Measurements from ENCODE around the gene PLEKHM3.

GRCh38 chr2:207952564-207953345 is 72.6 kb downstream of the PLEKHM3 start:
- TF ChIP-seq, protein P1, sequence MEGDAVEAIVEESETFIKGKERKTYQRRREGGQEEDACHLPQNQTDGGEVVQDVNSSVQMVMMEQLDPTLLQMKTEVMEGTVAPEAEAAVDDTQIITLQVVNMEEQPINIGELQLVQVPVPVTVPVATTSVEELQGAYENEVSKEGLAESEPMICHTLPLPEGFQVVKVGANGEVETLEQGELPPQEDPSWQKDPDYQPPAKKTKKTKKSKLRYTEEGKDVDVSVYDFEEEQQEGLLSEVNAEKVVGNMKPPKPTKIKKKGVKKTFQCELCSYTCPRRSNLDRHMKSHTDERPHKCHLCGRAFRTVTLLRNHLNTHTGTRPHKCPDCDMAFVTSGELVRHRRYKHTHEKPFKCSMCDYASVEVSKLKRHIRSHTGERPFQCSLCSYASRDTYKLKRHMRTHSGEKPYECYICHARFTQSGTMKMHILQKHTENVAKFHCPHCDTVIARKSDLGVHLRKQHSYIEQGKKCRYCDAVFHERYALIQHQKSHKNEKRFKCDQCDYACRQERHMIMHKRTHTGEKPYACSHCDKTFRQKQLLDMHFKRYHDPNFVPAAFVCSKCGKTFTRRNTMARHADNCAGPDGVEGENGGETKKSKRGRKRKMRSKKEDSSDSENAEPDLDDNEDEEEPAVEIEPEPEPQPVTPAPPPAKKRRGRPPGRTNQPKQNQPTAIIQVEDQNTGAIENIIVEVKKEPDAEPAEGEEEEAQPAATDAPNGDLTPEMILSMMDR (IDR thresholded peaks at IDR 0.05), result no peak
- no peak for TF ChIP-seq EZH2phosphoT487 (IDR thresholded peaks at IDR 0.05)
